SK-N-SH treated with all-trans-retinoic acid at 6 μM for 48 hours (cell line): ENCODE measurements around the gene PLA2G2A.

Experiments used
- BACH2 ChIP-seq: fragments of 250-450 bp; sonication (Bioruptor Pico); IDR thresholded peaks from 2 replicates; pipeline ENCODE4 v1.9.0; 2021; ENCODE audit warnings: mild to moderate bottlenecking, borderline replicate concordance
- CSDC2 ChIP-seq: fragments of 250-450 bp; sonication (Bioruptor Pico); IDR thresholded peaks from 2 replicates; pipeline ENCODE4 v1.5.0; 2020; ENCODE audit warnings: mild to moderate bottlenecking, moderate library complexity
- ESRRG ChIP-seq: fragments of 250-450 bp; sonication (Bioruptor Pico); IDR thresholded peaks from 2 replicates; pipeline ENCODE4 v1.6.1; 2021; ENCODE audit warnings: mild to moderate bottlenecking
- ISL1 ChIP-seq: fragments of 250-450 bp; sonication (Bioruptor Pico); IDR thresholded peaks from 2 replicates; pipeline ENCODE4 v2.1.2; 2022; ENCODE audit warnings: mild to moderate bottlenecking, moderate library complexity
- SNAI2 ChIP-seq: fragments of 250-450 bp; sonication (Bioruptor Pico); IDR thresholded peaks from 2 replicates; pipeline ENCODE4 v1.5.0; 2020; ENCODE audit warnings: mild to moderate bottlenecking, moderate library complexity
- TSHZ2 ChIP-seq: fragments of 250-450 bp; sonication (Bioruptor Pico); IDR thresholded peaks from 2 replicates; pipeline ENCODE4 v1.5.0; 2020; ENCODE audit warnings: mild to moderate bottlenecking, moderate library complexity
- ZFP3 ChIP-seq: fragments of 250-450 bp; sonication (Bioruptor Pico); IDR thresholded peaks from 2 replicates; pipeline ENCODE4 v1.5.0; 2020; ENCODE audit warnings: mild to moderate bottlenecking, moderate library complexity
- ZFP30 ChIP-seq: fragments of 450-650 bp; formaldehyde crosslinking; IDR thresholded peaks from 2 replicates; pipeline ENCODE4 v1.5.0; 2022; ENCODE audit warnings: mild to moderate bottlenecking, moderate library complexity
- ZNF565 ChIP-seq: fragments of 450-650 bp; formaldehyde crosslinking; conservative IDR thresholded peaks from 2 replicates; pipeline ENCODE4 v1.5.0; 2020; ENCODE audit warnings: low read depth, mild to moderate bottlenecking, moderate library complexity
- ZNF8 ChIP-seq: fragments of 450-650 bp; formaldehyde crosslinking; IDR thresholded peaks from 2 replicates; pipeline ENCODE4 v1.5.0; 2020; ENCODE audit warnings: mild to moderate bottlenecking, moderate library complexity
- TF ChIP-seq, protein P1 (sequence below): fragments of 250-450 bp; sonication (Bioruptor Pico); IDR thresholded peaks from 2 replicates; pipeline ENCODE4 v1.8.0; 2020; ENCODE audit warnings: mild to moderate bottlenecking, moderate library complexity, borderline replicate concordance
- TF ChIP-seq, protein P2 (sequence below): fragments of 250-450 bp; sonication (Bioruptor Pico); IDR thresholded peaks from 2 replicates; pipeline ENCODE4 v1.8.0; 2021; ENCODE audit warnings: low read depth, mild to moderate bottlenecking, moderate library complexity, borderline replicate concordance

DNA sequence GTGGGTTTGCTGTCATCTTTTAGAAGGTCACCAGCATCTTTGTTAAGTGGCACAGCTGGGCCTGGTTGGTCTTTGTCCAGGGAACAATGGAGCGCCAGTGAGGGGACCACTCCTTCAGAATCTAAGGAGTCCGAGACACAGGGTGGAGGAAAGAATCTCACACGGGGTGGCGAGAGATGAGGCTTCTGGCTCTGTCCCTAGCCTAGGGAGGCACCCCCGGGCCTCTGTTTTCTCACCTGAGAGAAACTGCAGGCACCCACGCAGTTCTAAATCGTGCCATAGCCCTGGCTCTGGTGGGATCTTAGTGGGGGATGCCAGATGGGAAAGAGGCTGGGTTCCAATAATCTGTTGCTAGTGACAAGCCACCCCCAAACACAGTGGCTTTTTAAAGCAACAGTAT, 45.1 kb downstream of the PLA2G2A start:
- TF ChIP-seq SNAI2 (no peak), TSHZ2 (CRISPR knock-in tag) (no peak), ZNF8 (CRISPR knock-in tag) (no peak), ZFP30 (CRISPR knock-in tag) (no peak), BACH2 (CRISPR knock-in tag) (no peak), ESRRG (CRISPR knock-in tag) (no peak), ZFP3 (no peak), ISL1 (CRISPR knock-in tag) (no peak), CSDC2 (CRISPR knock-in tag) (no peak), ZNF565 (CRISPR knock-in tag) (no peak)
- TF ChIP-seq, protein P1, sequence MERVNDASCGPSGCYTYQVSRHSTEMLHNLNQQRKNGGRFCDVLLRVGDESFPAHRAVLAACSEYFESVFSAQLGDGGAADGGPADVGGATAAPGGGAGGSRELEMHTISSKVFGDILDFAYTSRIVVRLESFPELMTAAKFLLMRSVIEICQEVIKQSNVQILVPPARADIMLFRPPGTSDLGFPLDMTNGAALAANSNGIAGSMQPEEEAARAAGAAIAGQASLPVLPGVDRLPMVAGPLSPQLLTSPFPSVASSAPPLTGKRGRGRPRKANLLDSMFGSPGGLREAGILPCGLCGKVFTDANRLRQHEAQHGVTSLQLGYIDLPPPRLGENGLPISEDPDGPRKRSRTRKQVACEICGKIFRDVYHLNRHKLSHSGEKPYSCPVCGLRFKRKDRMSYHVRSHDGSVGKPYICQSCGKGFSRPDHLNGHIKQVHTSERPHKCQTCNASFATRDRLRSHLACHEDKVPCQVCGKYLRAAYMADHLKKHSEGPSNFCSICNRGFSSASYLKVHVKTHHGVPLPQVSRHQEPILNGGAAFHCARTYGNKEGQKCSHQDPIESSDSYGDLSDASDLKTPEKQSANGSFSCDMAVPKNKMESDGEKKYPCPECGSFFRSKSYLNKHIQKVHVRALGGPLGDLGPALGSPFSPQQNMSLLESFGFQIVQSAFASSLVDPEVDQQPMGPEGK (CRISPR knock-in tag) = no peak
- TF ChIP-seq, protein P2, sequence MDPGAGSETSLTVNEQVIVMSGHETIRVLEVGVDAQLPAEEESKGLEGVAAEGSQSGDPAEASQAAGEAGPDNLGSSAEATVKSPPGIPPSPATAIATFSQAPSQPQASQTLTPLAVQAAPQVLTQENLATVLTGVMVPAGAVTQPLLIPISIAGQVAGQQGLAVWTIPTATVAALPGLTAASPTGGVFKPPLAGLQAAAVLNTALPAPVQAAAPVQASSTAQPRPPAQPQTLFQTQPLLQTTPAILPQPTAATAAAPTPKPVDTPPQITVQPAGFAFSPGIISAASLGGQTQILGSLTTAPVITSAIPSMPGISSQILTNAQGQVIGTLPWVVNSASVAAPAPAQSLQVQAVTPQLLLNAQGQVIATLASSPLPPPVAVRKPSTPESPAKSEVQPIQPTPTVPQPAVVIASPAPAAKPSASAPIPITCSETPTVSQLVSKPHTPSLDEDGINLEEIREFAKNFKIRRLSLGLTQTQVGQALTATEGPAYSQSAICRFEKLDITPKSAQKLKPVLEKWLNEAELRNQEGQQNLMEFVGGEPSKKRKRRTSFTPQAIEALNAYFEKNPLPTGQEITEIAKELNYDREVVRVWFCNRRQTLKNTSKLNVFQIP = no peak
